Caco-2 (cell line): Measurements from ENCODE around the gene CABP7. TPM values are rescaled to one million over a fixed set of nuclear protein-coding genes. Genes with fewer than 3 reads are reported as not detected.

Experiments
- BruUV-seq: library from RNA; stranded (reverse); fragments of 400-500 nt; replicated peaks from 2 replicates; lab custom pipeline; 2021; lab: Mats Ljungman, UMichigan
- CTCF ChIA-PET: fragments of 300-600 bp; sonication (Branson Sonifier 250); formaldehyde crosslinking; loops from one replicate; lab custom pipeline; 2022; ENCODE audit warnings: antibody characterized with exemption; lab: Charles Lee
- POLR2A ChIA-PET: fragments of 300-600 bp; sonication (Branson Sonifier 250); formaldehyde crosslinking; loops from one replicate; lab custom pipeline; 2022; ENCODE audit warnings: antibody characterized with exemption; lab: Charles Lee
- DNase-seq, 2 experiments: peaks; one replicate each; pipeline versions ENCODE4 v3.0.0 to v3.0.0-alpha.2; 2020 to 2022
- H3K27me3 ChIP-seq: replicated peaks from 2 replicates; pipeline ENCODE4 v1.6.0; 2011; ENCODE audit warnings: low read length; ENCODE audit not compliant: control insufficient read depth, insufficient read depth
- H3K36me3 ChIP-seq: 2 replicates; pipeline ENCODE4 v1.5.1; 2011; ENCODE audit warnings: low read length; ENCODE audit not compliant: control insufficient read depth, insufficient read depth
- H3K4me1 ChIP-seq: fragments of 250-450 bp; sonication (Bioruptor Pico); 2 replicates; pipeline ENCODE4 v1.5.1; 2020; ENCODE audit warnings: mild to moderate bottlenecking
- H3K4me3 ChIP-seq: 2 replicates; pipeline ENCODE4 v1.5.1; 2011; ENCODE audit warnings: low read depth, mild to moderate bottlenecking, control low read depth, low read length
- H3K9me3 ChIP-seq: fragments of 250-450 bp; sonication (Bioruptor Pico); 2 replicates; pipeline ENCODE4 v1.5.1; 2020; ENCODE audit warnings: mild to moderate bottlenecking, moderate library complexity
- H3K27ac Mint-ChIP-seq: one replicate; pipeline ENCODE4 v1.8.0; 2022; ENCODE audit warnings: mixed read lengths; ENCODE audit not compliant: unreplicated experiment
- H3K27me3 Mint-ChIP-seq: one replicate; pipeline ENCODE4 v1.8.0; 2022; ENCODE audit warnings: mixed read lengths; ENCODE audit not compliant: insufficient read depth, unreplicated experiment
- H3K36me3 Mint-ChIP-seq: one replicate; pipeline ENCODE4 v1.8.0; 2022; ENCODE audit warnings: mild to moderate bottlenecking, mixed read lengths; ENCODE audit not compliant: insufficient read depth, unreplicated experiment
- H3K4me1 Mint-ChIP-seq: one replicate; pipeline ENCODE4 v1.8.0; 2022; ENCODE audit warnings: low read depth, mixed read lengths; ENCODE audit not compliant: unreplicated experiment
- H3K4me3 Mint-ChIP-seq: one replicate; pipeline ENCODE4 v1.8.0; 2022; ENCODE audit warnings: mild to moderate bottlenecking, moderate library complexity, mixed read lengths; ENCODE audit not compliant: unreplicated experiment
- H3K9me3 Mint-ChIP-seq: one replicate; pipeline ENCODE4 v1.8.0; 2022; ENCODE audit warnings: mixed read lengths; ENCODE audit not compliant: unreplicated experiment
- intact Hi-C: fragments of 100-400 bp; cut with micrococcal nuclease; formaldehyde crosslinking; loops from one replicate; pipeline ENCODE4 v1.10.0; 2022; ENCODE audit not compliant: unreplicated experiment
- total RNA-seq: library from RNA; stranded (reverse); gene quantifications from 2 replicates; pipeline ENCODE4 v1.2.3, GENCODE V29; 2022
- TF ChIP-seq, protein P1 (sequence below), 2 experiments: fragments of 200-600 bp in 1 of 2; IDR thresholded peaks; 1 replicate in 1 of 2; 2 replicates in 1 of 2; pipeline versions ENCODE4 v1.5.1 to v1.8.0; 2011 to 2022; ENCODE audit warnings: antibody characterized with exemption in 1 of 2, control low read depth in 1 of 2, inconsistent platforms in 1 of 2, low read depth in 1 of 2, low read length in 1 of 2, mild to moderate bottlenecking in 1 of 2, moderate library complexity in 1 of 2; ENCODE audit not compliant: insufficient read depth in 1 of 2, severe bottlenecking in 1 of 2, unreplicated experiment in 1 of 2

CABP7 gene
- total RNA-seq, 1 experiment from 2014 or later: not detected

DNA sequence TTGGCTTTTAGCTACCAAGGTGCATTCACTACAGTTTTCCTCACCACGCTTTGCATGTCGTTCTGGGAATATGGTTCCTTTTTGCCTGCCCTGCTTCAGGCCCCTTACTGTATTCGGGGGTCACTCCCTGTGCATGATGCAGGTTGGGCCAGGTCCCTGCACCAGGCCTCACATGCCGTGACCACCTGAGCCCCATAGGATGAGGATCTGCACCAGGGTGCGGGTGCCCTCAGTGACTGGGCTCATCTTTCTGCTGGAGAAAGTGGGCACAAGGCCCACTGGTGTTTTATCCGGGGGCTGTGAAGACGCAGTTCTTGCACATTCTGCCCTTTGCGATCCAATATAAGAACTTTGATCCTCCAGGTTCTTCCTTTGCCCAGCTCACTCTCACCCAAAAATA, 45.7 kb upstream of the CABP7 start:
- H3K4me1 Mint-ChIP-seq: no peaks in the 10 kb centered on the region

DNA sequence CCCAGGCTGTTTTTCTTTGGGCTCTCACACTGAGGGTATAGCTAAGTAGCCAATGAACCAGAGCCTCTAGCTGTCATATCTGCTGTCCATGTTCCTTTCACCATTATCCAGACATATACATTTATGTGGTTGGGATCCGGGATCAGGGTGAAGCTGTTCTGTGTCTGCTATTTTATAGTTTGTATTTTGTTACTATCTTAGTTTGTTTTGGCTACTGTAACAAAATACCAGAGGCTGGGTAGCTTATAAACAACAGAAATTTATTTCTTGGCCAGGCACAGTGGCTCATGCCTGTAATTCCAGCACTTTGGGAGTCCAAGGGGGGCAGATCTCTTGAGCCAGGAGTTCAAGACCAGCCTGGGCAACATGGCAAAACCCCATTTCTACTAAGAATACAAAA, 40.5 kb upstream of the CABP7 start:
- H3K4me3 Mint-ChIP-seq: no peak overlapping the region
- Histone ChIP-seq H3K9me3 (no peaks in the 10 kb centered on the region), H3K4me1 (no peaks in the 10 kb centered on the region), H3K27me3 (no peaks in the 10 kb centered on the region), H3K36me3 (peaks cover 3% of the 10 kb centered on the region), H3K4me3 (no peak overlapping the region)
- H3K9me3 Mint-ChIP-seq: no peaks in the 10 kb centered on the region
- TF ChIP-seq, protein P1, sequence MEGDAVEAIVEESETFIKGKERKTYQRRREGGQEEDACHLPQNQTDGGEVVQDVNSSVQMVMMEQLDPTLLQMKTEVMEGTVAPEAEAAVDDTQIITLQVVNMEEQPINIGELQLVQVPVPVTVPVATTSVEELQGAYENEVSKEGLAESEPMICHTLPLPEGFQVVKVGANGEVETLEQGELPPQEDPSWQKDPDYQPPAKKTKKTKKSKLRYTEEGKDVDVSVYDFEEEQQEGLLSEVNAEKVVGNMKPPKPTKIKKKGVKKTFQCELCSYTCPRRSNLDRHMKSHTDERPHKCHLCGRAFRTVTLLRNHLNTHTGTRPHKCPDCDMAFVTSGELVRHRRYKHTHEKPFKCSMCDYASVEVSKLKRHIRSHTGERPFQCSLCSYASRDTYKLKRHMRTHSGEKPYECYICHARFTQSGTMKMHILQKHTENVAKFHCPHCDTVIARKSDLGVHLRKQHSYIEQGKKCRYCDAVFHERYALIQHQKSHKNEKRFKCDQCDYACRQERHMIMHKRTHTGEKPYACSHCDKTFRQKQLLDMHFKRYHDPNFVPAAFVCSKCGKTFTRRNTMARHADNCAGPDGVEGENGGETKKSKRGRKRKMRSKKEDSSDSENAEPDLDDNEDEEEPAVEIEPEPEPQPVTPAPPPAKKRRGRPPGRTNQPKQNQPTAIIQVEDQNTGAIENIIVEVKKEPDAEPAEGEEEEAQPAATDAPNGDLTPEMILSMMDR (IDR thresholded peaks at IDR 0.05; ENCODE audit: insufficient read depth in 1 of 2, low read depth in 1 of 2, low read length in 1 of 2, severe bottlenecking in 1 of 2, unreplicated experiment in 1 of 2): no peak
- H3K27ac Mint-ChIP-seq: no peak overlapping the region
- H3K36me3 Mint-ChIP-seq: peaks cover 48% of the 10 kb centered on the region
- intact Hi-C loops: no loop called here
- ChIA-PET CTCF (interaction anchor here (1.1 kb wide), 1 partner anchor 10 kb away, joined by 6 read pairs; no protein-coding TSS in a partner anchor), POLR2A (no interaction called here)
- no peak for DNase-seq
- H3K27me3 Mint-ChIP-seq: no peaks in the 10 kb centered on the region
- BruUV-seq: no TSS peak
- no peaks in the 10 kb centered on the region for H3K4me1 Mint-ChIP-seq

More for the DNA sequence above, 45.7 kb upstream of the CABP7 start:
- no peak overlapping the region for H3K4me3 ChIP-seq
- Mint-ChIP-seq H3K9me3 (no peaks in the 10 kb centered on the region), H3K27me3 (no peaks in the 10 kb centered on the region), H3K4me3 (no peak overlapping the region), H3K36me3 (peaks cover 36% of the 10 kb centered on the region), H3K27ac (no peak overlapping the region)
- no peaks in the 10 kb centered on the region for H3K27me3 ChIP-seq
- ChIA-PET CTCF (interaction anchor here (0.5 kb wide), 1 partner anchor 179 kb away, joined by 3 read pairs; no protein-coding TSS in a partner anchor), POLR2A (no interaction called here)
- TF ChIP-seq, protein P1 (IDR thresholded peaks at IDR 0.05; ENCODE audit: insufficient read depth in 1 of 2, low read depth in 1 of 2, low read length in 1 of 2, severe bottlenecking in 1 of 2, unreplicated experiment in 1 of 2): no peak
- no peak for DNase-seq
- intact Hi-C loops: no loop called here
- BruUV-seq: no TSS peak
- H3K36me3 ChIP-seq: peaks cover 3% of the 10 kb centered on the region; the same call in 1 of the 2 replicates
- H3K4me1 ChIP-seq: no peaks in the 10 kb centered on the region
- H3K9me3 ChIP-seq: no peaks in the 10 kb centered on the region

DNA sequence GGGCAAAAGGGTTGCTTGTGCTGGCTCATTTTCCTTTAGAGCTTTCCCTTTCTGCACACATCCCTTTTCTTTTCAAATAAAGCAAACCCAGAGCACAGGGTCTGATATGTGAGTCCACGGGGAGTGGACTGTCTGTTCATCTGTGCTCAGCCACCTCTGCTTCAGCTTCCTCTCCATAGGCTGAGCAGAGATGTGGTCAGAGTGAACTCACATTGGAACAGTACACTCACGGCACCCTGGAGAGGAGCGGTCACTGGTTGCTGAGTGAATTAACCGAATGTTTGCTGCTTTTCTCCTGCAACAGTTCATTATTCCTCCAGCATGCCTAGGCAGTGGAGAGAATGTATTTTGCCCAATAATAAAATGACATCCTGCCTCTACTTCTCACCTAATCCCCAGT, 36.3 kb upstream of the CABP7 start:
- H3K9me3 ChIP-seq: no peaks in the 10 kb centered on the region
- no peaks in the 10 kb centered on the region for H3K4me1 ChIP-seq
- peaks cover 22% of the 10 kb centered on the region for H3K36me3 Mint-ChIP-seq
- CTCF ChIA-PET: interaction anchor here (0.5 to 1.3 kb wide), 2 partner anchors 14 to 405 kb away, joined by 3 read pairs; no protein-coding TSS in a partner anchor
- BruUV-seq: no TSS peak
- H3K27me3 Mint-ChIP-seq: no peaks in the 10 kb centered on the region
- H3K9me3 Mint-ChIP-seq: no peaks in the 10 kb centered on the region
- no peaks in the 10 kb centered on the region; the same call in 1 of the 2 replicates for H3K36me3 ChIP-seq
- H3K27ac Mint-ChIP-seq: no peak overlapping the region
- no peak overlapping the region for H3K4me3 Mint-ChIP-seq
- H3K4me1 Mint-ChIP-seq: no peaks in the 10 kb centered on the region
- POLR2A ChIA-PET: no interaction called here
- no peak overlapping the region for H3K4me3 ChIP-seq
- H3K27me3 ChIP-seq: no peaks in the 10 kb centered on the region
- TF ChIP-seq, protein P1 (IDR thresholded peaks at IDR 0.05; ENCODE audit: insufficient read depth in 1 of 2, low read depth in 1 of 2, low read length in 1 of 2, severe bottlenecking in 1 of 2, unreplicated experiment in 1 of 2): no peak
- intact Hi-C loops: no loop called here
- DNase-seq: no peak
